KMS-11 (cell line): ENCODE measurements around the gene CAMTA1.

Source experiments
- H2AFZ ChIP-seq: fragments of 200-600 bp; sonication (generic); 2 replicates; pipeline ENCODE4 v1.6.1; 2016; ENCODE audit warnings: antibody characterized with exemption, mixed run types, low read depth
- H3K27ac ChIP-seq: fragments of 200-600 bp; sonication (generic); 2 replicates; pipeline ENCODE4 v1.6.1; 2016; ENCODE audit warnings: mild to moderate bottlenecking, mixed run types
- H3K27me3 ChIP-seq: fragments of 200-600 bp; sonication (generic); 2 replicates; pipeline ENCODE4 v1.6.1; 2017; ENCODE audit warnings: mild to moderate bottlenecking, low read depth, mixed run types, moderate library complexity; ENCODE audit not compliant: insufficient read depth
- H3K36me3 ChIP-seq: fragments of 200-600 bp; sonication (generic); 2 replicates; pipeline ENCODE4 v1.6.1; 2017; ENCODE audit warnings: mild to moderate bottlenecking, mixed run types; ENCODE audit not compliant: insufficient read depth
- H3K4me1 ChIP-seq: fragments of 200-600 bp; sonication (generic); 2 replicates; pipeline ENCODE4 v1.6.1; 2016; ENCODE audit warnings: mild to moderate bottlenecking, low read depth, mixed run types; ENCODE audit not compliant: poor library complexity, severe bottlenecking
- H3K4me2 ChIP-seq: fragments of 200-600 bp; sonication (generic); 2 replicates; pipeline ENCODE4 v1.7.0; 2016; ENCODE audit warnings: mild to moderate bottlenecking, mixed run types
- H3K4me3 ChIP-seq: fragments of 200-600 bp; sonication (generic); IDR thresholded peaks from 2 replicates; pipeline ENCODE4 v1.6.1; 2017; ENCODE audit warnings: low read depth, low read length, mixed read lengths; ENCODE audit not compliant: insufficient read depth
- H3K79me2 ChIP-seq: fragments of 200-600 bp; sonication (generic); 2 replicates; pipeline ENCODE4 v1.6.1; 2016; ENCODE audit warnings: low read depth, mixed run types; ENCODE audit not compliant: insufficient read depth
- H3K9ac ChIP-seq: fragments of 200-600 bp; sonication (generic); 2 replicates; pipeline ENCODE4 v1.6.1; 2016; ENCODE audit warnings: mild to moderate bottlenecking, mixed run types
- H4K20me1 ChIP-seq: fragments of 200-600 bp; sonication (generic); 2 replicates; pipeline ENCODE4 v1.6.1; 2016; ENCODE audit warnings: mild to moderate bottlenecking, mixed run types; ENCODE audit not compliant: insufficient read depth
- CTCF ChIP-seq: fragments of 200-600 bp; sonication (generic); conservative IDR thresholded peaks from 2 replicates; pipeline ENCODE4 v1.6.1; 2017; ENCODE audit warnings: low read depth, mild to moderate bottlenecking, antibody characterized with exemption, low read length, moderate library complexity, mixed read lengths

Gene CAMTA1

GRCh38 chr1:7227654-7228053, 442.4 kb downstream of the CAMTA1 start:
- TF ChIP-seq CTCF = no peak

DNA sequence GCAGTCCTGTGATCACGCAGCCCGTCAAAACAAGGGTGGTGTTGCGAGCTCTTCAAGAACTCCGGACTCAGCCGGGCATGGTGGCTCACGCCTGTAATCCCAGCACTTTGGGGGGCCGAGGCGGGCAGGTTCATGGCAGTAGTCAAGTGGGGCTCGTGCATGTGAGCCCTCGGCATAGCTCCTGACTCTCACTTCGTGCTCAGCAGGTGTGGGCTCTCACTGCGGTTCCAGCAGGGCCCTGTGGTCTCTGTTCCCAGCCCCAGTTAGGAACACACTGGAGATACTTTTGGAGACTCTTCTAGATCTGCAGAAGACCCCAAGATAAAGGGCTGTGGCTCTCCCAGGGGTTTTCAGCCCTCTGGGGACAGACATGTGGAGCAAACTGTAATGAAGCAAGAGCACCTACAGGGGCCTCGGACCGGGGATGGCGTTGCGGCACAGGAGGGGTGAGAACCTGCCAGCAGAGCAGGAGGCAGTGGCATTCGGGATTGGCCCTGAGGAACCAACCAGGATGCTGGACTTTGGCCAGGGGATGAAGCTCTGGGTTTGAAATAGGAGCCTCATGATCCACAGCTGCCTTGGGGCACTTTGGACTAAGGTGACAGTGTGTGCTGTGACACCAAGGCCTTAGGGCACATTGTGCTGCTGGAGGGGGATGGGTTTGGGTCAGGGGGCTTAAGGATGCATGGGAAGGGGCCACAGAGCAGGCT, 443.2 kb downstream of the CAMTA1 start:
- no peaks in the 10 kb centered on the region for H4K20me1 ChIP-seq
- no peak overlapping the region for H2AFZ ChIP-seq
- H3K4me2 ChIP-seq = no peak overlapping the region
- H3K27ac ChIP-seq = no peak overlapping the region
- H3K36me3 ChIP-seq = no peaks in the 10 kb centered on the region
- no peak for TF ChIP-seq CTCF
- no peaks in the 10 kb centered on the region for H3K4me1 ChIP-seq
- H3K9ac ChIP-seq = no peak overlapping the region
- peaks cover 51% of the 10 kb centered on the region for H3K27me3 ChIP-seq
- no peak overlapping the region for H3K4me3 ChIP-seq
- H3K79me2 ChIP-seq = no peaks in the 10 kb centered on the region

More at GRCh38 chr1:7227654-7228053, 442.4 kb downstream of the CAMTA1 start:
- H3K79me2 ChIP-seq = no peaks in the 10 kb centered on the region
- H3K4me3 ChIP-seq = no peak overlapping the region
- H3K4me1 ChIP-seq = no peaks in the 10 kb centered on the region
- peaks cover 46% of the 10 kb centered on the region for H3K27me3 ChIP-seq
- H3K4me2 ChIP-seq = no peak overlapping the region
- no peak overlapping the region for H3K9ac ChIP-seq
- no peak overlapping the region for H3K27ac ChIP-seq
- H2AFZ ChIP-seq = no peak overlapping the region
- H4K20me1 ChIP-seq = no peaks in the 10 kb centered on the region
- H3K36me3 ChIP-seq = no peaks in the 10 kb centered on the region

GRCh38 chr1:7229186-7229585, 443.9 kb downstream of the CAMTA1 start:
- Histone ChIP-seq H3K79me2 (no peaks in the 10 kb centered on the region), H4K20me1 (no peaks in the 10 kb centered on the region), H3K4me1 (no peaks in the 10 kb centered on the region), H2AFZ (no peak overlapping the region), H3K4me3 (no peak overlapping the region), H3K27me3 (peaks cover 47% of the 10 kb centered on the region), H3K36me3 (no peaks in the 10 kb centered on the region), H3K27ac (no peak overlapping the region), H3K9ac (no peak overlapping the region), H3K4me2 (no peak overlapping the region)
- no peak for TF ChIP-seq CTCF

DNA sequence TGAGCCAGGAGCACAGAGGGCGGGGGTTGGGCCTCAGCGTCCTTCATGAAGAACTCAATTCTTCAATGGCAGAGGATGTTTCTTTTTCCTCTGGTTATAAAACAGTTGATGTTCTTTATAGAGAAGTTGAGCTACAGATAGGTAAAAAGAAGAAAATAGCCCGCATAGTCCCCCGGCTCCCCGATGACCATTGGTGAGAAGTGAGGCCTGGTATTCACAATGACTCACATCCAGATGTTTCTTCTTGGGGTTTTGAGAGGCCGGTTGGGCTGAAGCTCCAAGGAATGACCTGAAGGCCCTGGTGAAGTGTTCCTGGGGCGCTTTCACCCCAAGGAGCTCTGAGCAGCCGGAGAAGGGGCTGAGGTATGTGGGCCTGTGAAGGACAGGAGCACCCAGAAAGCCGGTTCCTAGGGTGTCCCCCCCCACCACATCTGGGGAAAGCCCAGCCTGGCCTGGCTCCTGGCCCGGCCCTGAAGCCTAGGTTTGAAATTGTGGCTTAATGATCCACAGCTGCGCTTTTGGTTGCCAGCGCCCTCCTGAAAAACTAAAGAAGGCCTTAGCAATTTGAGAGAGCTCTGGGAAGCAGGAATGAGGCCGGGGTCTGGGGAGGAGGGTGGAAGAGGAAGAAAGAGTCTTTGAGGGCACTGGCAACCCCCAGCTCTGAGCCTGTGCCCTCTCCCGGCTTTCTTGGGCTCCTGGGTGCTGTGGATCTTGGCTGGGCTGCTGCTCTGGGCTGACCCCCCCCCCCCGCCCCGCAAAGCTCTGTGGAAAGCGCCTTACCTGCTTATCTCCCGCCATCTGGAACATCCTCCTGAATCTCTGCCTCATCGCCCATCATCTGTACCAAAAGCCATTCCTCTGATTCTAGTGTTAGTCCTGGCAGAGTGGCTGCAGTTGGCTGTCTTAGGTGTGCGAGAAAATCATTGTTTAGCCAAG, 444.7 kb downstream of the CAMTA1 start:
- Histone ChIP-seq H3K79me2 (no peaks in the 10 kb centered on the region), H3K4me2 (no peak overlapping the region), H3K4me1 (no peaks in the 10 kb centered on the region), H3K27me3 (peaks cover 42% of the 10 kb centered on the region), H2AFZ (no peak overlapping the region), H3K27ac (no peak overlapping the region), H3K4me3 (no peak overlapping the region), H3K36me3 (no peaks in the 10 kb centered on the region), H4K20me1 (no peaks in the 10 kb centered on the region), H3K9ac (no peak overlapping the region)
- TF ChIP-seq CTCF = no peak
